ENCODE measurements around the gene TRIP13. TPM values are rescaled to one million over a fixed set of nuclear protein-coding genes. Genes with fewer than 3 reads are reported as not detected.

The TRIP13 gene
- total RNA-seq, 1 experiment from 2014 or later: 69.0 TPM

DNA sequence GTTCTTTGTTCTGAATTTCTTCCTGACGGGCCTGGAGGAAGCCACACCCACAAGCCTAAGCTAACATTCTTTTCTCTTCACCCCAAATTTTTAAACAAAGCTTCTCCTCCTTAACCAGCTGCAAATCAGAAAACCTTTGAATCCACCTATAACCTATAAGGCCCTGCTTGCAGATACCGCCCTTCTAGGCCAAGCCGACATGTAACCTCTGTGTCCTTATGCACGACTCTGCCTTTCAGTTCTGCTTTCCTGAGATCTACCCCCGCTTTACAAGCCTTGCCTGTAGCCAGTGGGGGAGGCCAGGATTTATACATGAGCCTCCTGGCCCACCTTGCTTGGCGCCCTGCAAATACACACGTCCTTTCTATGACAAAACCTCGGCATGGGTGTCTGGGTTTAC is 19.4 kb upstream of the TRIP13 start:
- Histone ChIP-seq H3K27me3 (ENCODE audit: low read length) (no peaks in the 10 kb centered on the region), H2AFZ (ENCODE audit: low read length) (no peak overlapping the region), H3K9me2 (replicated peaks; ENCODE audit: low read length) (no peaks in the 10 kb centered on the region), H3K4me1 (ENCODE audit: insufficient read depth, low read length) (no peaks in the 10 kb centered on the region), H3K4me3 (ENCODE audit: low read length) (no peak overlapping the region), H3K79me2 (ENCODE audit: low read length) (no peaks in the 10 kb centered on the region), H3K9ac (ENCODE audit: low read length) (no peak overlapping the region), H3K9me3 (ENCODE audit: low read length) (no peaks in the 10 kb centered on the region), H3F3A (ENCODE audit: low read length, unreplicated experiment) (no peaks in the 10 kb centered on the region), H4K20me1 (ENCODE audit: low read length) (no peaks in the 10 kb centered on the region), H3K4me2 (ENCODE audit: low read length) (no peak overlapping the region), H3K27ac (ENCODE audit: low read length) (no peak overlapping the region), H3K36me3 (ENCODE audit: low read depth, low read length) (peaks cover 83% of the 10 kb centered on the region)
- ATAC-seq (no peak), DNase-seq (no peak)
- TF ChIP-seq EZH2phosphoT487 (IDR thresholded peaks at IDR 0.05; ENCODE audit: borderline replicate concordance, low read length) (no peak), EZH2 (IDR thresholded peaks at IDR 0.05; ENCODE audit: low read length, unreplicated experiment) (no peak)
- TF ChIP-seq, protein P1, sequence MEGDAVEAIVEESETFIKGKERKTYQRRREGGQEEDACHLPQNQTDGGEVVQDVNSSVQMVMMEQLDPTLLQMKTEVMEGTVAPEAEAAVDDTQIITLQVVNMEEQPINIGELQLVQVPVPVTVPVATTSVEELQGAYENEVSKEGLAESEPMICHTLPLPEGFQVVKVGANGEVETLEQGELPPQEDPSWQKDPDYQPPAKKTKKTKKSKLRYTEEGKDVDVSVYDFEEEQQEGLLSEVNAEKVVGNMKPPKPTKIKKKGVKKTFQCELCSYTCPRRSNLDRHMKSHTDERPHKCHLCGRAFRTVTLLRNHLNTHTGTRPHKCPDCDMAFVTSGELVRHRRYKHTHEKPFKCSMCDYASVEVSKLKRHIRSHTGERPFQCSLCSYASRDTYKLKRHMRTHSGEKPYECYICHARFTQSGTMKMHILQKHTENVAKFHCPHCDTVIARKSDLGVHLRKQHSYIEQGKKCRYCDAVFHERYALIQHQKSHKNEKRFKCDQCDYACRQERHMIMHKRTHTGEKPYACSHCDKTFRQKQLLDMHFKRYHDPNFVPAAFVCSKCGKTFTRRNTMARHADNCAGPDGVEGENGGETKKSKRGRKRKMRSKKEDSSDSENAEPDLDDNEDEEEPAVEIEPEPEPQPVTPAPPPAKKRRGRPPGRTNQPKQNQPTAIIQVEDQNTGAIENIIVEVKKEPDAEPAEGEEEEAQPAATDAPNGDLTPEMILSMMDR (conservative IDR thresholded peaks at IDR 0.05; ENCODE audit: low read depth, low read length): no peak
- intact Hi-C loops (cut with micrococcal nuclease): no loop called here
- ChIA-PET POLR2A (ENCODE audit: unreplicated experiment) (no interaction called here), CTCF (no interaction called here)
- BruUV-seq (replicated peaks): no TSS peak

DNA sequence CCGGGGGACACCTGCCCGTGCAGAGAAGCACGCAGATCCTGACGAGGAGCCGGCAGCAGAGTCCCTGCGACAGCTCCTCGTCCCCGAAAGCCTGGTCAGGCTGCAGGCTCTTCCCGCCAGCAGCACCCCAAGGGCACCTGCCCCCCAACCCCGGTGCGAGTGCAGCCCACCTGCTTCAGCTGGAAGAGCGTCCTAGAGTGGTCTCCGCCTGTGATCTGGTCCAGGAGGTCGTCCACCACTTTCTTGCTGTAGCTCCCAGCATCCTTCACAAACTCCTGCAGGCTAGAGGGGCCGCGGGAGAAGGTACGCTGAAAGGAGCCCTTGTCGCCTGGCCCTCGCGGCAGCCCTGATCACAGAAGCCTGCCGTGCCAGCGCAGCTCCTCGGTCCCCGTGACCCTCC is 16.8 kb upstream of the TRIP13 start:
- Histone ChIP-seq H3K9me2 (replicated peaks; ENCODE audit: low read length) (no peaks in the 10 kb centered on the region), H3K27me3 (ENCODE audit: low read length) (no peaks in the 10 kb centered on the region), H3F3A (ENCODE audit: low read length, unreplicated experiment) (no peaks in the 10 kb centered on the region), H3K4me2 (ENCODE audit: low read length) (no peak overlapping the region), H2AFZ (ENCODE audit: low read length) (no peak overlapping the region), H3K9ac (ENCODE audit: low read length) (no peak overlapping the region), H4K20me1 (ENCODE audit: low read length) (no peaks in the 10 kb centered on the region), H3K79me2 (ENCODE audit: low read length) (0 out of 2 replicates have a peak, but pooled peaks cover 2% of the 10 kb centered on the region), H3K4me3 (ENCODE audit: low read length) (no peak overlapping the region), H3K4me1 (ENCODE audit: insufficient read depth, low read length) (no peaks in the 10 kb centered on the region), H3K9me3 (ENCODE audit: low read length) (no peaks in the 10 kb centered on the region), H3K27ac (ENCODE audit: low read length) (no peak overlapping the region), H3K36me3 (ENCODE audit: low read depth, low read length) (peaks cover 60% of the 10 kb centered on the region)
- CTCF ChIA-PET: no interaction called here
- BruUV-seq (replicated peaks): no TSS peak
- TF ChIP-seq, protein P1 (conservative IDR thresholded peaks at IDR 0.05; ENCODE audit: low read depth, low read length): no peak
- TF ChIP-seq EZH2phosphoT487 (IDR thresholded peaks at IDR 0.05; ENCODE audit: borderline replicate concordance, low read length) (no peak), EZH2 (IDR thresholded peaks at IDR 0.05; ENCODE audit: low read length, unreplicated experiment) (no peak)
- POLR2A ChIA-PET (ENCODE audit: unreplicated experiment): no interaction called here
- DNase-seq (no peak), ATAC-seq (no peak)
- intact Hi-C loops (cut with micrococcal nuclease): no loop called here

DNA sequence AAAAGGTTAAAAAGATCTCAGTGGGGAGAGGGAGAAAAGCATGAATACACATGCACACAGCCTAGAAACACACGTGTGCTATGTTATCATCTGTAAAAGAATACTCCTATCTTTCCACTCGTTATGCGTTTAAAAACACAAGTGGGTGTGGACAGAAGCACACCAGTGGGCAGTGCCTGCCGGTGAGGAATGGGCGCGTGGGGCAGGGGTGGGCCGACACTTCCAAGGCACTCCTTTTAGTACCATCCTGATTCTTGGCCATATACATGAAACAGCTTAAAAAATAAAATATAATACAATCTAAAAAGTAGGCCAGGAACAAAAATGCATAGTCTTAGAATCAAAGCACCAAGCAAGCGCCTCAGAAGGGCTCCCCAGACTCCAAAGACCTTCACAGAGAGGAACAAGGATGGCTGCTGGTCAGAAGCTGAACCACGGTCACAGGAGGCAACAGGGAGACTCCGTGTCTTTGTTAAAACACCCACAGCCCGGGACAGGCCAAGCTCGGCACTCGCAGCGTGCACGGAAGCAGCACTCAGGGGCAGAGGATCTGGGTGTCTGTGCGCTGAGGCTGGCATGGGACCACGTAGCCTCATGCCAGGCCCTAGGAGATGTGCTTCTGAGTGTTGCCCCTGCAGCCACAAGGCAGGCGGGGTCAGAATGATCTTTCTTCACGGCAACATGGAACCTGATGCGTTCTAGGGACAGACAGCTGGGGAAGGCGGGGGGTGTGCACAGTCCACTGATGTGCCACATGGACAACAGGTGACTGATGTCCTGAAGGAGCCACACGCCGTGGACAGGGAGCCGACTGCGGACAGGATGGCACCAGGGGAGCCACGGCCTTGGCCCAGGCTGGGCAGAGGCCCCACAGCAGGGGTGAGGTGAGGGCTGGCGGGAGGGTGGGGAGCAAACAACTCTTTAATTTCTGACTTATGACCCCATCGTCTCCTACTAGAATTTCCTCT is 16.0 kb upstream of the TRIP13 start:
- no peak overlapping the region for H3K9ac ChIP-seq (ENCODE audit: low read length)
- H2AFZ ChIP-seq (ENCODE audit: low read length): no peak overlapping the region
- no peaks in the 10 kb centered on the region for H3F3A ChIP-seq (ENCODE audit: low read length, unreplicated experiment)
- no peak overlapping the region for H3K4me3 ChIP-seq (ENCODE audit: low read length)
- CTCF ChIA-PET: no interaction called here
- H3K4me1 ChIP-seq (ENCODE audit: insufficient read depth, low read length): no peaks in the 10 kb centered on the region
- DNase-seq (no peak), ATAC-seq (no peak)
- no peak overlapping the region for H3K27ac ChIP-seq (ENCODE audit: low read length)
- H3K9me2 ChIP-seq (replicated peaks; ENCODE audit: low read length): no peaks in the 10 kb centered on the region
- POLR2A ChIA-PET (ENCODE audit: unreplicated experiment): no interaction called here
- H3K9me3 ChIP-seq (ENCODE audit: low read length): no peaks in the 10 kb centered on the region
- H3K4me2 ChIP-seq (ENCODE audit: low read length): no peak overlapping the region
- BruUV-seq (replicated peaks): no TSS peak
- no peaks in the 10 kb centered on the region for H4K20me1 ChIP-seq (ENCODE audit: low read length)
- peaks cover 60% of the 10 kb centered on the region for H3K36me3 ChIP-seq (ENCODE audit: low read depth, low read length)
- TF ChIP-seq EZH2phosphoT487 (IDR thresholded peaks at IDR 0.05; ENCODE audit: borderline replicate concordance, low read length) (no peak), EZH2 (IDR thresholded peaks at IDR 0.05; ENCODE audit: low read length, unreplicated experiment) (no peak)
- TF ChIP-seq, protein P1 (conservative IDR thresholded peaks at IDR 0.05; ENCODE audit: low read depth, low read length): no peak
- peaks cover 10% of the 10 kb centered on the region; the same call in 1 of the 2 replicates for H3K79me2 ChIP-seq (ENCODE audit: low read length)
- no peaks in the 10 kb centered on the region for H3K27me3 ChIP-seq (ENCODE audit: low read length)
- intact Hi-C loops (cut with micrococcal nuclease): no loop called here

Measured in PC-3 (cell line).